Measurements from ENCODE around the gene RIMS1.

Gene RIMS1

GRCh38 chr6:72350296-72350881 lies 464.0 kb downstream of the RIMS1 start:
- no peak for DNase-seq

GRCh38 chr6:72363844-72364740 lies 477.7 kb downstream of the RIMS1 start:
- no peak for DNase-seq

- DNase-seq = no peak
Measured at GRCh38 chr6:72365773-72366172, 479.4 kb downstream of the RIMS1 start.

GRCh38 chr6:72367439-72367838 lies 481.1 kb downstream of the RIMS1 start:
- DNase-seq = no peak

- no peak for DNase-seq
Measured at GRCh38 chr6:72371473-72371872, 485.1 kb downstream of the RIMS1 start.

GRCh38 chr6:72374172-72374571 lies 487.8 kb downstream of the RIMS1 start:
- DNase-seq = no peak

- no peak for DNase-seq
Measured at GRCh38 chr6:72374857-72375256, 488.5 kb downstream of the RIMS1 start.

GRCh38 chr6:72376736-72377135 lies 490.4 kb downstream of the RIMS1 start:
- no peak for DNase-seq

GRCh38 chr6:72381076-72381475 lies 494.7 kb downstream of the RIMS1 start:
- no peak for DNase-seq

GRCh38 chr6:72382602-72383529 lies 496.5 kb downstream of the RIMS1 start:
- DNase-seq = no peak

GRCh38 chr6:72386324-72386723 lies 500.0 kb downstream of the RIMS1 start:
- no peak for DNase-seq

GRCh38 chr6:72389698-72390097 lies 503.3 kb downstream of the RIMS1 start:
- DNase-seq = no peak

- DNase-seq = no peak
Measured at GRCh38 chr6:72390548-72390947, 504.2 kb downstream of the RIMS1 start.

- no peak for DNase-seq
Measured at GRCh38 chr6:72401865-72402264, 515.5 kb downstream of the RIMS1 start.

- DNase-seq = no peak
Measured at GRCh38 chr6:72403413-72403812, 517.1 kb downstream of the RIMS1 start.

- DNase-seq = no peak
Measured at GRCh38 chr6:72406517-72406916, 520.2 kb downstream of the RIMS1 start.

- DNase-seq = no peak
Measured at GRCh38 chr6:72410769-72411168, 524.4 kb downstream of the RIMS1 start.

GRCh38 chr6:72411872-72412708 lies 525.7 kb downstream of the RIMS1 start:
- peak; percentile 77 to 83 for DNase-seq

- no peak for DNase-seq
Measured at GRCh38 chr6:72412709-72413044, 526.3 kb downstream of the RIMS1 start.

GRCh38 chr6:72413884-72414283 lies 527.5 kb downstream of the RIMS1 start:
- no peak for DNase-seq

GRCh38 chr6:72414657-72415056 lies 528.3 kb downstream of the RIMS1 start:
- DNase-seq = no peak

GRCh38 chr6:72416744-72417465 lies 530.6 kb downstream of the RIMS1 start:
- no peak for DNase-seq
